Fibroblast of skin of right quadriceps (primary cell): ENCODE results near the gene GSTA2.
"Not testable (repeated sequence)": the region's sequence is repeated elsewhere in the genome, so short reads cannot be mapped to it uniquely, and the experiment has no call there.

ENCODE experiments used
- DNase-seq: peaks from one replicate; pipeline ENCODE4 v3.0.0-alpha.2; 2013

GSTA2 gene

GRCh38 chr6:52763322-52763916 lies at the start of gene GSTA2:
TSS of gene GSTA2 (minus strand) at chr6:52763475. CDS start at chr6:52757947, 5,528 bp downstream.
- DNase-seq = not testable (repeated sequence)

GRCh38 chr6:52809777-52810176 lies 46.5 kb upstream of the GSTA2 start:
- not testable (repeated sequence) for DNase-seq

- DNase-seq = no peak
Observed at GRCh38 chr6:52808660-52809059, 45.4 kb upstream of the GSTA2 start.

DNA sequence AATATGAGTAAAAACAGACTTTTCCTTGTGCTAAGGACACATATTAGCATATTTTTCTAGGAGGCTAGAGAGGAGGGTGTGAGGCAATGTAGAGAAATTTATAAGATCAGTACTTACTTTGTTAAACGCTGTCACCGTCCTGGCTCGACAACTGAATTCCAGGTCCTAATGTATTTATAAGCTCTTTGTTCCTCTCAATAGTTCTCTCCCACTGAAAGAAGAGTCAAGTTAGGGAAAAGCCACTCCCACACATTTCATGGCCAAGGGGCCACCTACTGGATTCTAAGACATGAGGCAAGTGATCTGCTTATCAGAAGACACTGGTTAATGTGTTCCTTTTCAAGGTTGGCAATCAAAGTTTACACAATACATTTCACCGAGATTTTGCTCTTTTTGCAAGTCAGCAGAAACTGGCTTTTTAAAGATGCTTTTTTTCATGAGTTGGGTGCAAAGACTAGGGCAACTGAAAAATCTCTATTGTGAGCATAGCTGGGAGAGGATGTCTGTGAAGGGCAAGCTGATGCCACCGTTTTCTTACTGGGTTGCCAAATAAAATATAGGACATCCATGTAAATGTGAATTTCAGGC lies 40.5 kb upstream of the GSTA2 start, which contains the start of gene GSTA1:
Gene GSTA1 (minus strand): TSS at position 149 of the 588 bp plus-strand sequence. CDS start 4,549 bp downstream, outside the sequence.
- DNase-seq = not testable (repeated sequence)

DNA sequence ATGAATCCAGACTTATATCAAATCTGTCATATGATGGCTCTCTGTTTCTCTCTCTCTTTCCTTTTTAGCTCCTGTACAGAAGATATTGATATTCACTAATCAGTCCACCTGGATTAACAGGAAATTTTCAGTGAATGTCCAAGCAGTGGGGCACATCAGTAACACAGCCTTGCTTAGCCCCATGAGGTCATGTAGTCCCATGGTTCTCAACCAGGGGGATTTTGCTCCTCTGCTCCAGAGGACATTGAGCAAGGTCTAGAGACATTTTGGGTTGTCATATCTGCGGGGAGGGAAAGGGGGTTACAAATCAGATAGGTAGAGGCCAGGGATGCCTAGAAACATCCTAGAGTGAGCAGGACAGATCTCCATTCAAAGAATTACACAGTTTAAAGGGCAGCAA lies 39.5 kb upstream of the GSTA2 start:
- DNase-seq = no peak

DNA sequence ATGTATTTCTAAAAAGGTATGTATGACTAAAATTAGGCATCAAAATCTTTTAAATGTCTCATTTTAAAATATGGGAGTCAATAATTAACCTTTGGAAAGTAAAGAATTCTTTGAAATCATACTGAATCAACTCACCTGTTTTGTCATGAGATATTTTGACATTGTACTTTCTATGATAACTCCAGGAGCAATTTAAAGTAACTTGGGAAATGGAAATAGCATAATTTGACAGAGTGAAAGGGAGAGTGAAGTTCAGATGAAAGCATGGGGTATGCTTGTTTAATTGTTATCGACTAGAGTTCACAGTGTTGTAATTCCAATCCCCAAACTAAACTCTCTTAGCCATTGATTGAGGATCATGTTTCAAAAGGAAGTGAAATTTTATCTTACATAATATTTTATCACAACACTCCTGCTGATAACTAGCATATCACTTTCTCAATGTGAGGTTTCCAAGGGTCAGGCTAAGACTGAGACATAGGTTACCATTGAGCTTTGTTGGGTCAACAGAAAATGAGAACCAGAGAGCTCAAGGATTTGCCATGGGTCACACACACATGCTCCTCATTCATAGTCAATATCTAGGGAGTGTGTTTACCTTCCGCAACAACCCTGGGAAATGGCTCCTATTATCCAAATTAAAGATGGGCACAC lies 38.0 kb upstream of the GSTA2 start:
- no peak for DNase-seq

GRCh38 chr6:52799272-52799671 lies 36.0 kb upstream of the GSTA2 start:
- peak; percentile 49 for DNase-seq

- not testable (repeated sequence) for DNase-seq
Observed at GRCh38 chr6:52794366-52794765, 31.1 kb upstream of the GSTA2 start.

- peak; percentile 6 for DNase-seq
Observed at GRCh38 chr6:52790861-52791260, 27.6 kb upstream of the GSTA2 start.

- DNase-seq = peak; percentile 78
Observed at GRCh38 chr6:52789658-52790057, 26.4 kb upstream of the GSTA2 start.

GRCh38 chr6:52788478-52788877 lies 25.2 kb upstream of the GSTA2 start:
- peak; percentile 7 for DNase-seq

DNA sequence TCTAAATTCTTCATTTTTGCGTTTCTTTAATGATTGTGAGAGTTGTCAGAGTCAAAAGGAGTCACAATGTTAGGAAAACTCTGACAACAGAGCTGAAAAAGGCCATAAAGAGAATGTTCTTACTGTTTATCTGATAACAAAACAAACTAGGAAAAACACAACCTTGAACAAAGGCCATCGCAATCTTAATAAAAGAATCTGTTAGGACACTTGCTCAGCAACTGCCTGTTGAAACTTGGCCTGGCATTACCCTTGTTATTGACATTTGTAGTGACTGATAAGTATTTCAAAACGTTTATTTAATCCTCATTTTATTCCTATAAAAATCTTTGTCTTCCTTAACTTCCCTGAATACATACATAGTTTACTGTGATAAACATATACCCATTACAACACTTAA lies 24.6 kb upstream of the GSTA2 start:
- DNase-seq = no peak

GRCh38 chr6:52786249-52786956 lies 23.1 kb upstream of the GSTA2 start:
- no peak for DNase-seq

GRCh38 chr6:52782696-52783274 lies 19.5 kb upstream of the GSTA2 start:
- DNase-seq = not testable (repeated sequence)

DNA sequence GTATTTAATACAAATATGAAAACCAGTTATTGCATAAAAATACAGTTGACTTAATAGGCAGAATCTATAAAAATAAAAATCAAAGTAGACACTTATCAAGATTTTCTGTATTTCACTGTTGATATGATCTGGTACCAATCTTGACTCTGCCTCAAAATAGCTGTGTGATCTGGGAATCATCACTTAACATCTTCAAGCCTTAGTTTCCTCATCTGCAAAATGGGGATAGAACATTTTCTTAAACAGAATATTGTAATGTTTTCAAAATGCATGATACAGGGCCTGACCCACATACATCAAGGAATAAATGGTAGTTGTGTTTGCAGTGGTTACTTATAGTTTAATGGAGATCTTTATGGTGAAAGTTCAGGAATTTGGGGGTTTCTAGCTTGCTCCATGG lies 18.9 kb upstream of the GSTA2 start:
- DNase-seq = not testable (repeated sequence)

GRCh38 chr6:52779237-52779636 lies 16.0 kb upstream of the GSTA2 start:
- DNase-seq = no peak

DNA sequence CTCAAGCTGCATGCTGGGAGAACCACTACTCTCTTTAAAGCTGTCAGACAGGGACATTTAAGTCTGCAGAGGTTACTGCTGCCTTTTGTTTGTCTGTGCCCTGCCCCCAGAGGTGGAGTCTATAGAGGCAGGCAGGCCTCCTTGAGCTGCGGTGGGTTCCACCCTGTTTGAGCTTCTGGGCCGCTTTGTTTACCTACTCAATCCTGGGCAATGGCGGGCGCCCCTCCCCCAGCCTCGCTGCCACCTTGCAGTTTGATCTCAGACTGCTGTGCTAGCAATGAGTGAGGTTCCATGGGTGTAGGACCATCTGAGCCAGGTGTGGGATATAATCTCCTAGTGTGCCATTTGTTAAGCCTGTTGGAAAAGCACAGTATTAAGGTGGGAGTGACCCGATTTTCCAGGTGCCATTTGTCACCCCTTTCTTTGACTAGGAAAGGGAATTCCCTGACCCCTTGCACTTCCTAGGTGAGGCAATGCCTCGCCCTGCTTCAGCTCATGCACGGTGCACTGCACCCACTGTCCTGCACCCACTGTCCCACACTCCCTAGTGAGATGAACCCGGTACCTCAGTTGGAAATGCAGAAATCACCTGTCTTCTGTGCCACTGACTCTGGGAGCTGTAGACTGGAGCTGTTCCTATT lies 13.6 kb upstream of the GSTA2 start:
- not testable (repeated sequence) for DNase-seq

- peak; percentile 38 for DNase-seq
Observed at GRCh38 chr6:52769399-52769798, 6.1 kb upstream of the GSTA2 start.

- DNase-seq = not testable (repeated sequence)
Observed at GRCh38 chr6:52767658-52768057, 4.4 kb upstream of the GSTA2 start.

GRCh38 chr6:52761673-52762491 lies 1.4 kb downstream of the GSTA2 start:
- not testable (repeated sequence) for DNase-seq

GRCh38 chr6:52760105-52760765 lies 3.0 kb downstream of the GSTA2 start:
- no peak for DNase-seq
